Cardiac septum (tissue), 1 donor: Measurements from ENCODE around the gene CCR5. TPM values are rescaled to one million over a fixed set of nuclear protein-coding genes. Genes with fewer than 3 reads are reported as not detected.
"Not testable (repeated sequence)": the region's sequence is repeated elsewhere in the genome, so short reads cannot be mapped to it uniquely, and the experiment has no call there.

Source experiments
- DNase-seq: peaks from one replicate; pipeline ENCODE4 v3.0.0-alpha.2; 2020; ENCODE audit warnings: low spot score
- intact Hi-C: fragments of 100-400 bp; cut with DNase I; formaldehyde crosslinking; loops from one replicate; pipeline ENCODE4 v1.14.0; 2022
- total RNA-seq: library from RNA; stranded (reverse); fragmentation: NEBNext Ultra II Directional; extraction: Animal tissue kit (Norgen Biotek cat#: 25700); gene quantifications from one replicate; pipeline ENCODE4 v1.2.1, GENCODE V29; 2021
- donor health status: DM: no; HTN: no; CAD: no.

The CCR5 gene
- total RNA-seq, 1 donor from 2014 or later: 0.81 TPM

DNA sequence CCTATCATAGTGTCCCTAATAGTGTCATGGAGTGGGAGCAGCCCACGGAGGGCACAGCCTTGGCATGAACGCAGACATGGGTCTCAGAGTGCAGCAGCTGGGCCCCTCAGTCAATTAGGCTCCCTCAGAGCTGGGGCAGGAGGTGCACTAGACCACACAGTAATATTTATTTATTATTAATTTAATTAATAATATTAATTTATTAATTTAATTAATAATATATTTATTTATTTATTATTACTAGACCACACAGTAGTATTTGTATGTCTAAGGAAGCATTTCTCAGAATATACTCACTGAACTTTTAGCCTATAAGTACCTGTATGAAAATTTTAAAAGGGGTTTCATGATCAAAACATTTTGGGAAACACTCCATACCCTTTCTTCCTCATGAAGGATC lies 30.8 kb downstream of the CCR5 start:
- no peak for DNase-seq
- intact Hi-C loops: no loop called here

GRCh38 chr3:46402902-46403301 lies 32.2 kb downstream of the CCR5 start:
- intact Hi-C loops, DNase-seq: not testable (repeated sequence)

GRCh38 chr3:46405301-46406019 lies 34.7 kb downstream of the CCR5 start:
- no peak for DNase-seq
- intact Hi-C loops: no loop called here

- no peak for DNase-seq
- intact Hi-C loops: no loop called here
Measured at GRCh38 chr3:46406443-46406787, 35.7 kb downstream of the CCR5 start.

DNA sequence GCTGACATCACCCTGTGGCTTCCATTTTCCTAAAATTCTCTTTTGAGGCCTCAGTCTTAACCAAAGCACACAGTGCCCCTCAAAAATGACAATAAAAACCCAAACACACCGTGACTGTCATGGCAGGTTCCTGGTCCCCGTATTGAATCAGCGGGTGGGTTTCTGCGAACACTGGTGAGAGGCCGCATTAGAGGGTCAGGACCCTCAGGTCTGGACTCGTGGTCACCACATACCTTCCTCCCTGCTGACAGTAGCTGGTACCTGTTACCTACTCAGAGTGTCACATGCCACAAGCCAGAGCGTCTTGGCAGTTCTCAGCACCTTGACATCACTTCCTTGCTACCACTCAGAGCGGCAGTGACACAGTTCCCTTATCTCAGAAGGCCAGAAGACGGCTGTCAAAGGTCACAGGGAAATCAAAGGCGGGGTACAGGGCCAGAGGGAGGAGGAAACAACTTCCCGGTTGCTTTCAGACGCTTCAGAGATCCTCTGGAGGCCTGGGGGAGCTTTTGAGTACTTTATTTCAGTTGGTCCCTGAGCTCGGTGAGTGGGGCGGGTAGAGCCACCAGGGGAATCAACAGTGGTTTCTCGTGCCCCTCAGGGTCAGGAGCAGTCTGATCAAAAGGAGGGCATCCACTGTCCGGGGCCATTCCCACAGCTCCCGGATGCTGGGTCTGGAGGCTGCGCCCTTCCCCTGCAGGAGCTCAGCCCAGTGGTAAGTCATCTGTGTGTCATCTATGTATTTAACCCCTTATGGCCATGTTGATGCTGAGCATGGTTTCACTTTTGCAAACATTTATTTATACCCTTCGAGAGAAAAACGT lies 36.3 kb downstream of the CCR5 start, which contains the start of the genes CCR5AS and CCRL2:
Gene CCR5AS (minus strand): TSS at position 279 of the 824 bp plus-strand sequence.
Gene CCRL2 (plus strand): TSS at position 472 of the 824 bp plus-strand sequence. CDS start 821 bp downstream, outside the sequence.
- peak; percentile 85 for DNase-seq
- intact Hi-C loops: no loop called here

- intact Hi-C loops: no loop called here
- no peak for DNase-seq
Measured at GRCh38 chr3:46407970-46408369, 37.2 kb downstream of the CCR5 start.

DNA sequence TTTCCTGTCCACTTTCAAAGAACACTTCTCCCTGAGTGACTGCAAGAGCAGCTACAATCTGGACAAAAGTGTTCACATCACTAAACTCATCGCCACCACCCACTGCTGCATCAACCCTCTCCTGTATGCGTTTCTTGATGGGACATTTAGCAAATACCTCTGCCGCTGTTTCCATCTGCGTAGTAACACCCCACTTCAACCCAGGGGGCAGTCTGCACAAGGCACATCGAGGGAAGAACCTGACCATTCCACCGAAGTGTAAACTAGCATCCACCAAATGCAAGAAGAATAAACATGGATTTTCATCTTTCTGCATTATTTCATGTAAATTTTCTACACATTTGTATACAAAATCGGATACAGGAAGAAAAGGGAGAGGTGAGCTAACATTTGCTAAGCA lies 38.1 kb downstream of the CCR5 start:
- intact Hi-C loops: no loop called here
- no peak for DNase-seq

- no peak for DNase-seq
- intact Hi-C loops: no loop called here
Measured at GRCh38 chr3:46409739-46410489, 39.2 kb downstream of the CCR5 start.

DNA sequence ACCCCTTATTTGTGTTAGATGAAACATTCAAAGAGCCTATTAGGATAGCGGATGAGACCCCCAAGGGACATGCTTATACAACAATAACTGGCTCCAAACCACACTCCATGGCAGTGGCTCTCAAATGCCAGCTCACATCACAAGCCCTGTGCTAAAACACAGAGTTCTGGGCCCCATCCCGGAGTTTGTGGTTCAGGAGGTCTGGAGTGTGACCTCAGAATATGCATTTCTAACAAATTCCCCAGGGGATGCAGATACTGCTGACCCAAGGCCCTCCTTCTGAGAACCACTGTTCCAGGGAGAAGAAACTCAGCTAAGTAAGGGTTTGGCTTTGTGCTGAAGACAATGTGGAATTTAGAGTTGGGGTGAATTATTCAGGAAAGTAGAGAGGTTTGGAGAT lies 39.9 kb downstream of the CCR5 start:
- no peak for DNase-seq
- intact Hi-C loops: no loop called here

DNA sequence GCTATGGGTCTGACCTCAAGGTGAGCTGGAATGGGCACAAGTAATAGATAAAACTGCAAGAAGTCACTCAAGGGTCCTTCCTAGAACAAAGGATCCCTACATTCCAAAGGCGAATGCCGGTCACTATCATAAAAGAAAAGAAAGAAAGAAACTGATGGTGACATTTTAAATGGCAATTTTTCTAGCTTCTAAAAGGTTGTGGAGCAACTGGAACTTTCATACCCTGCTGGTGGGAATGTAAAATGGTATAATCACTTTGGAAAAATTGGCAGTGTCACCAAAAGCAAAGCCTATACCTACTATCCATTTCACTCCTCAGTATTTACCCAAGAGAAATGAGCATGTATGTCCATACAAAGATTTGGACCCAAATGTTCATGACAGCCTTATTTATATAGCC lies 40.5 kb downstream of the CCR5 start:
- intact Hi-C loops: no loop called here
- DNase-seq: no peak

DNA sequence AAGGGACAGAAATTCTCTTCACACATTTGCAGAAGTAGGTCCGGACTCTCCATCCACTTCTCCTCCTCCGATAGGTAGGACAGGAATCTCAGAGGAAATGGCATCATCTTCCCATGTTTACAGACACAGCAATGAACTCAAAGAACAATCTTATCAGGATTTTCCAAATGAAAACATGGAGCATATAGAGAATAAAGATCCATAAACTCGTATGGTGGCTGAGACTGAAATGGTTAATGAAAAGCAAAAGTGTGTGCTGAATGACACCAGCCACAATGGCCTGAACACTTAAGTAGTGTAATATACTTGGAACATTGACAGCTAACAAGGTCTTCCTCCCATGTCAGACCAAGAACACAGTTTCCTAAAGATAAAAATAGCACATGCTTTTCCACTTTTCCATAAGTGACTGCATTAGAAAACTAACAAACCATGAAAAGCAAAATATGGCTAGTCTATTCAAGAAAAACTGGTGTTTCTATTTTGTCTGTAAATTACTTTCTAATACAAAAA lies 42.1 kb downstream of the CCR5 start:
- intact Hi-C loops: no loop called here
- no peak for DNase-seq

GRCh38 chr3:46413951-46414350 lies 43.2 kb downstream of the CCR5 start:
- intact Hi-C loops: no loop called here
- no peak for DNase-seq

GRCh38 chr3:46414739-46415138 lies 44.0 kb downstream of the CCR5 start:
- DNase-seq: no peak
- intact Hi-C loops: no loop called here

GRCh38 chr3:46416125-46416810 lies 45.5 kb downstream of the CCR5 start:
- DNase-seq: no peak
- intact Hi-C loops: no loop called here

DNA sequence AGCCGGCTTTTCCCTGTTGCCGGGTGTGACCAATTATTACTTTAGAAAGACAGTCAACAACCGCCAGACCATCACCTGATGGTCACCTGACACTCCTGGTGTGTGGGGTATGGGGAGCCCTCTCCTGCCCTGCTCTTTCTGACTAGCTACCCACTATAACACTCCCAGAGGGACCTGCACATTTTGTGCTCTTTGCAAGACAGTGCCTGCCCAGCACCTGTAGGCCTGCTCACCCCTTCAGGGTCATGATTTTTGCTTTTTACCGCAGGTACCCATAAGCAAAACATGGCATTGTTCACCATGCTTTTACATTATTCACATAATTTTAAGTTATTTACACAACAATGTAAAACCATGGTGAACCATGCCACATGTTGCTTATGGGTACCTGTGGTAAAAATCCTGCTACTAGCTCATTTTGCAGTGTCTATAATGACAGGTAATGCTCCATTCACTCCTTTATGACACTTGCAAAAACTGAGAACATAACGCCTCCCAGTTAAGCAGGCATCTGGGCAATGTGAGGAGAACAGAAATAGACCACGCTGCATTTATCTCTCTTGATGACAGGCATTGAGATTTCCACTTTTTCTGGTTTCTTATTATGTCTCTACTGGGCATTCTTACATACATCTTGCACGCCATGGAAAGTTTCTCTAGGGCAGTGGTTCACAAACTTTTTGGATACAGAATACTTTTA lies 46.2 kb downstream of the CCR5 start:
- intact Hi-C loops: no loop called here
- DNase-seq: no peak

- DNase-seq: no peak
- intact Hi-C loops: no loop called here
Measured at GRCh38 chr3:46417841-46418611, 47.3 kb downstream of the CCR5 start.

GRCh38 chr3:46419816-46420215 lies 49.1 kb downstream of the CCR5 start:
- intact Hi-C loops: loop anchor here (10.0 kb wide), 1 partner anchor 335 kb away; no protein-coding TSS in a partner anchor
- DNase-seq: no peak

GRCh38 chr3:46420931-46421330 lies 50.2 kb downstream of the CCR5 start:
- no peak for DNase-seq
- intact Hi-C loops: loop anchor here (10.0 kb wide), 1 partner anchor 336 kb away; no protein-coding TSS in a partner anchor
